CD8-positive, alpha-beta memory T cell (primary cell): Measurements from ENCODE around the gene MGAT4C. TPM values are rescaled to one million over a fixed set of nuclear protein-coding genes. Genes with fewer than 3 reads are reported as not detected.

Experiments used
- CTCF ChIA-PET: fragments of 350-600 bp; sonication (Branson Sonifier 250); formaldehyde crosslinking; loops from one replicate; lab custom pipeline; 2021; ENCODE audit warnings: antibody characterized with exemption; lab: Charles Lee
- POLR2A ChIA-PET: fragments of 350-600 bp; sonication (Branson Sonifier 250); formaldehyde crosslinking; loops from one replicate; lab custom pipeline; 2021; ENCODE audit warnings: antibody characterized with exemption; lab: Charles Lee
- DNase-seq, 5 donors: peaks; one replicate each; pipeline versions ENCODE4 v3.0.0 to v3.0.0-alpha.2; 2020 to 2022; ENCODE audit warnings: mixed read lengths in 1 of 5
- H3K27ac ChIP-seq: one replicate; pipeline ENCODE4 v1.7.0; 2013; ENCODE audit warnings: low read depth, mild to moderate bottlenecking, low read length, moderate library complexity
- H3K27me3 ChIP-seq: 2 replicates; pipeline ENCODE4 v1.7.0; 2013; ENCODE audit warnings: low read length, mild to moderate bottlenecking; ENCODE audit not compliant: insufficient read depth, poor library complexity, severe bottlenecking
- H3K36me3 ChIP-seq: 2 replicates; pipeline ENCODE4 v1.7.0; 2013; ENCODE audit warnings: mild to moderate bottlenecking, low read length, moderate library complexity; ENCODE audit not compliant: insufficient read depth
- H3K4me1 ChIP-seq: 2 replicates; pipeline ENCODE4 v1.7.0; 2013; ENCODE audit warnings: mild to moderate bottlenecking, low read length, moderate library complexity; ENCODE audit not compliant: insufficient read depth
- H3K4me3 ChIP-seq: 2 replicates; pipeline ENCODE4 v1.7.0; 2013; ENCODE audit warnings: mild to moderate bottlenecking, low read length
- H3K9me3 ChIP-seq: 2 replicates; pipeline ENCODE4 v1.7.0; 2013; ENCODE audit warnings: mild to moderate bottlenecking, low read length
- H3K27ac Mint-ChIP-seq, 8 donors: one replicate each; pipeline ENCODE4 v1.8.0; 2020 to 2021; ENCODE audit warnings: mixed read lengths in 8 of 8, mild to moderate bottlenecking in 6 of 8, inconsistent platforms in 3 of 8, moderate library complexity in 3 of 8
- H3K27me3 Mint-ChIP-seq, 2 donors: one replicate each; pipeline ENCODE4 v1.8.0; 2020 to 2021; ENCODE audit warnings: mixed read lengths in 2 of 2, mild to moderate bottlenecking in 1 of 2, moderate library complexity in 1 of 2
- H3K36me3 Mint-ChIP-seq, 3 donors: one replicate each; pipeline ENCODE4 v1.8.0; 2020 to 2021; ENCODE audit warnings: mixed read lengths in 3 of 3, inconsistent platforms in 1 of 3, mild to moderate bottlenecking in 1 of 3
- H3K4me1 Mint-ChIP-seq, 3 donors: one replicate each; pipeline ENCODE4 v1.8.0; 2020 to 2021; ENCODE audit warnings: mixed read lengths in 3 of 3, inconsistent platforms in 1 of 3, mild to moderate bottlenecking in 1 of 3
- H3K4me3 Mint-ChIP-seq, 7 donors: one replicate each; pipeline ENCODE4 v1.8.0; 2020 to 2021; ENCODE audit warnings: mixed read lengths in 7 of 7, mild to moderate bottlenecking in 6 of 7, moderate library complexity in 4 of 7, inconsistent platforms in 2 of 7
- H3K9me3 Mint-ChIP-seq, 5 donors: one replicate each; pipeline ENCODE4 v1.8.0; 2020 to 2022; ENCODE audit warnings: mixed read lengths in 5 of 5, mild to moderate bottlenecking in 3 of 5, moderate library complexity in 2 of 5, inconsistent platforms in 1 of 5
- polyA plus RNA-seq: library from polyadenylated mRNA; unstranded; fragments of 300-500 nt; fragmentation: Illumina TruSeq; gene quantifications from one replicate; pipeline ENCODE4 v1.2.3, GENCODE V29; 2021
- total RNA-seq, 2 experiments: library from RNA; stranded (reverse); gene quantifications; one replicate each; pipeline ENCODE4 v1.2.3, GENCODE V29; 2021

MGAT4C gene
- total and polyA plus RNA-seq, 3 experiments from 2014 or later = not detected

- H3K27ac Mint-ChIP-seq = no peak overlapping the region
- Histone ChIP-seq H3K27ac (no peak overlapping the region), H3K27me3 (no peaks in the 10 kb centered on the region), H3K4me3 (no peak overlapping the region), H3K9me3 (no peaks in the 10 kb centered on the region), H3K36me3 (no peaks in the 10 kb centered on the region), H3K4me1 (no peaks in the 10 kb centered on the region)
- ChIA-PET POLR2A (no interaction called here), CTCF (no interaction called here)
- no peak overlapping the region for H3K4me3 Mint-ChIP-seq
- H3K9me3 Mint-ChIP-seq = peaks cover 0 to 10% (median 3%) of the 10 kb centered on the region in 5 donors
- H3K27me3 Mint-ChIP-seq = no peaks in the 10 kb centered on the region
- H3K4me1 Mint-ChIP-seq = no peaks in the 10 kb centered on the region
- no peaks in the 10 kb centered on the region for H3K36me3 Mint-ChIP-seq
- no peak for DNase-seq
Measured at GRCh38 chr12:86186449-86186848, 69.7 kb downstream of the MGAT4C start.

DNA sequence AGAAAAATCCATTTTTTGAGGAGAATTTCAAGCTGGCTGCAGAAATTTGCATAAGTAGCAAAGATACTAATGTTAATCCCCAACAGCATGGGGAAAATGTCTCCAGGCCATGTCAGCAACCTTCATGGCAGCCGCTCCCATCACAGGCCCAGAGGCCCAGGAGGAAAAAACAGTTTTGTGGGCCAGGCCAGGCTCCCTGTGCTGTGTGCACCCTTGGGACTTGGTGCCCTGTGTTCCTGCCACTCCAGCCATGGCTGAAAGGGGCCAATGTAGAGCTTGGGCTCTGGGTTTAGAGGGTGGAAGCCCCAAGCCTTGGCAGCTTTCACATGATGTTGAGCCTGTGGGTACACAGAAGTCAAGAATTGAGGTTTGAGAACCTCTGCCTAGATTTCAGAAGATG, 76.3 kb downstream of the MGAT4C start:
- Histone ChIP-seq H3K9me3 (no peaks in the 10 kb centered on the region), H3K4me3 (no peak overlapping the region), H3K27ac (no peak overlapping the region), H3K27me3 (no peaks in the 10 kb centered on the region), H3K4me1 (no peaks in the 10 kb centered on the region), H3K36me3 (no peaks in the 10 kb centered on the region)
- Mint-ChIP-seq H3K27ac (no peak overlapping the region), H3K4me3 (no peak overlapping the region), H3K36me3 (no peaks in the 10 kb centered on the region), H3K27me3 (no peaks in the 10 kb centered on the region), H3K9me3 (peaks cover 5 to 13% (median 10%) of the 10 kb centered on the region in 5 donors), H3K4me1 (no peaks in the 10 kb centered on the region)
- ChIA-PET CTCF (no interaction called here), POLR2A (no interaction called here)
- DNase-seq = no peak

- no peaks in the 10 kb centered on the region for H3K4me1 Mint-ChIP-seq
- Histone ChIP-seq H3K36me3 (no peaks in the 10 kb centered on the region), H3K9me3 (no peaks in the 10 kb centered on the region), H3K27me3 (no peaks in the 10 kb centered on the region), H3K4me1 (no peaks in the 10 kb centered on the region), H3K4me3 (no peak overlapping the region), H3K27ac (no peak overlapping the region)
- no peak overlapping the region for H3K4me3 Mint-ChIP-seq
- H3K27me3 Mint-ChIP-seq = no peaks in the 10 kb centered on the region
- ChIA-PET POLR2A (no interaction called here), CTCF (no interaction called here)
- H3K9me3 Mint-ChIP-seq = peaks cover 0 to 10% (median 4%) of the 10 kb centered on the region in 5 donors
- DNase-seq = no peak
- H3K27ac Mint-ChIP-seq = no peak overlapping the region
- no peaks in the 10 kb centered on the region for H3K36me3 Mint-ChIP-seq
Measured at GRCh38 chr12:86174188-86174587, 82.0 kb downstream of the MGAT4C start.

DNA sequence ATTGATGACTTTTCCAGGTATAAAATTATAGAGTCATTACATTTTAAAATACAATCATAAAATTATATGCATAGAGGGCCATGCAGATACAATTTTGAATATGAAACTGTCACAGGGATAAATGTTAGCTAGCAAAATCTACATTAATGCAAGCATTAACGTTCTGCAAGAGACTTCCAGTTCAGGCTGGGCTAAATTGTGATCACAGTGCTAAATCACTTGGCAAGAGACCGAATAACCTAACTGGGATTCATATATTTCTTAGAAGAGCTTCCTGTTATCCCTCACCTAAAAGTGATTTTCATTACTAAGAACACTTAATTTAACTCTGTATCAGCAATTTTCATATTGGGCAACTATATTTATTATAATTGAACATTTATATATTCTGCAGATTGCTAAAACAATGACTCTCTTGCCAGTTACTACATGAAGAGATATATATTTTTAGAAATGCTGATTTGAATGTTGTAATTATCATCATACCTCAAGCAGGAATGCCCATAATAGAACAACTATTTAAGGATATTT, 83.2 kb downstream of the MGAT4C start:
- Mint-ChIP-seq H3K9me3 (peaks cover 0 to 8% (median 4%) of the 10 kb centered on the region in 5 donors), H3K27ac (no peak overlapping the region), H3K27me3 (no peaks in the 10 kb centered on the region), H3K4me3 (no peak overlapping the region), H3K36me3 (no peaks in the 10 kb centered on the region), H3K4me1 (no peaks in the 10 kb centered on the region)
- H3K4me1 ChIP-seq = no peaks in the 10 kb centered on the region
- H3K27ac ChIP-seq = no peak overlapping the region
- no peak for DNase-seq
- H3K36me3 ChIP-seq = no peaks in the 10 kb centered on the region
- H3K27me3 ChIP-seq = no peaks in the 10 kb centered on the region
- POLR2A ChIA-PET = no interaction called here
- no peak overlapping the region for H3K4me3 ChIP-seq
- CTCF ChIA-PET = no interaction called here
- no peaks in the 10 kb centered on the region for H3K9me3 ChIP-seq

- POLR2A ChIA-PET = no interaction called here
Measured at GRCh38 chr12:86170051-86170450, 86.1 kb downstream of the MGAT4C start.

DNA sequence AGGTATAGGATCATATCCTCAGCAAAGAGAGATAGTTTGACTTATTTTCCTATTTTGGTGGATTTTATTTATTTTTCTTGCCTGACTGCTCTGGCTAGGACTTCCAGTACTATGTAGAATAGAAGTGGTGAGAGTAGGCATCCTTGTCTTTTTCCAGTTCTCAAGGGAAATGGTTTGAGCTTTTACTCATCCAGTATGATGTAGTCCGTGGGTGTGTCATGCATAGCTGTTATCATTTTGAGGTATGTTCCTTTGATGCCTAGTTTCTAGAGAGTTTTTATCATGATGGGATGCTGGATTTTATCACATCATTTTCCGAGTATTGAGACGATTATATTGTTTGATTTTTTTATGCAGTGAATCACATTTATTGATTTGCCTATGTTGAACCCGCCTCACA, 97.2 kb downstream of the MGAT4C start:
- H3K4me3 ChIP-seq = no peak overlapping the region
- no peak for DNase-seq
- Mint-ChIP-seq H3K27ac (no peak overlapping the region), H3K9me3 (peaks cover 1 to 25% (median 11%) of the 10 kb centered on the region in 5 donors), H3K4me3 (no peak overlapping the region), H3K36me3 (no peaks in the 10 kb centered on the region), H3K4me1 (no peaks in the 10 kb centered on the region), H3K27me3 (no peaks in the 10 kb centered on the region)
- ChIA-PET CTCF (no interaction called here), POLR2A (no interaction called here)
- no peaks in the 10 kb centered on the region for H3K36me3 ChIP-seq
- no peak overlapping the region for H3K27ac ChIP-seq
- H3K4me1 ChIP-seq = no peaks in the 10 kb centered on the region
- no peaks in the 10 kb centered on the region for H3K27me3 ChIP-seq
- H3K9me3 ChIP-seq = no peaks in the 10 kb centered on the region

More at GRCh38 chr12:86170051-86170450, 86.1 kb downstream of the MGAT4C start:
- no peaks in the 10 kb centered on the region for H3K36me3 ChIP-seq
- Mint-ChIP-seq H3K9me3 (peaks cover 0 to 10% (median 2%) of the 10 kb centered on the region in 5 donors), H3K4me3 (no peak overlapping the region), H3K27me3 (no peaks in the 10 kb centered on the region), H3K4me1 (no peaks in the 10 kb centered on the region), H3K36me3 (no peaks in the 10 kb centered on the region), H3K27ac (no peak overlapping the region)
- H3K4me1 ChIP-seq = no peaks in the 10 kb centered on the region
- H3K9me3 ChIP-seq = no peaks in the 10 kb centered on the region
- DNase-seq = no peak
- CTCF ChIA-PET = no interaction called here
- no peak overlapping the region for H3K4me3 ChIP-seq
- H3K27ac ChIP-seq = no peak overlapping the region
- H3K27me3 ChIP-seq = no peaks in the 10 kb centered on the region

- no peaks in the 10 kb centered on the region for H3K9me3 ChIP-seq
Measured at GRCh38 chr12:86154620-86155019, 101.6 kb downstream of the MGAT4C start.

GRCh38 chr12:86148612-86149011, 107.6 kb downstream of the MGAT4C start:
- Mint-ChIP-seq H3K27ac (no peak overlapping the region), H3K27me3 (peaks cover 0 to 1% of the 10 kb centered on the region in 2 donors), H3K36me3 (no peaks in the 10 kb centered on the region)

More at GRCh38 chr12:86154620-86155019, 101.6 kb downstream of the MGAT4C start:
- Mint-ChIP-seq H3K4me1 (no peaks in the 10 kb centered on the region), H3K4me3 (no peak overlapping the region), H3K27ac (no peak overlapping the region), H3K9me3 (peaks cover 0 to 31% (median 6%) of the 10 kb centered on the region in 5 donors), H3K36me3 (no peaks in the 10 kb centered on the region), H3K27me3 (peaks cover 0 to 1% of the 10 kb centered on the region in 2 donors)
- CTCF ChIA-PET = no interaction called here
- Histone ChIP-seq H3K36me3 (no peaks in the 10 kb centered on the region), H3K27ac (no peak overlapping the region), H3K4me3 (no peak overlapping the region), H3K4me1 (no peaks in the 10 kb centered on the region), H3K27me3 (no peaks in the 10 kb centered on the region)
- no peak for DNase-seq
- POLR2A ChIA-PET = no interaction called here

More at GRCh38 chr12:86148612-86149011, 107.6 kb downstream of the MGAT4C start:
- H3K4me3 Mint-ChIP-seq = no peak overlapping the region
- H3K27me3 ChIP-seq = no peaks in the 10 kb centered on the region
- ChIA-PET CTCF (no interaction called here), POLR2A (no interaction called here)
- H3K9me3 ChIP-seq = no peaks in the 10 kb centered on the region
- no peaks in the 10 kb centered on the region for H3K4me1 Mint-ChIP-seq
- H3K9me3 Mint-ChIP-seq = peaks cover 4 to 21% (median 6%) of the 10 kb centered on the region in 5 donors
- H3K4me3 ChIP-seq = no peak overlapping the region
- no peaks in the 10 kb centered on the region for H3K4me1 ChIP-seq
- no peak for DNase-seq
- no peak overlapping the region for H3K27ac ChIP-seq
- H3K36me3 ChIP-seq = no peaks in the 10 kb centered on the region
